Ramos (cell line): ENCODE measurements around the gene RAI1.

Experiments used
- in situ Hi-C: fragments of 300-500 bp; cut with MboI; formaldehyde crosslinking; loops from one replicate; pipeline ENCODE4 v1.14.3; 2022; ENCODE audit warnings: low sequenced_read_pairs; ENCODE audit not compliant: unreplicated experiment

The RAI1 gene

DNA sequence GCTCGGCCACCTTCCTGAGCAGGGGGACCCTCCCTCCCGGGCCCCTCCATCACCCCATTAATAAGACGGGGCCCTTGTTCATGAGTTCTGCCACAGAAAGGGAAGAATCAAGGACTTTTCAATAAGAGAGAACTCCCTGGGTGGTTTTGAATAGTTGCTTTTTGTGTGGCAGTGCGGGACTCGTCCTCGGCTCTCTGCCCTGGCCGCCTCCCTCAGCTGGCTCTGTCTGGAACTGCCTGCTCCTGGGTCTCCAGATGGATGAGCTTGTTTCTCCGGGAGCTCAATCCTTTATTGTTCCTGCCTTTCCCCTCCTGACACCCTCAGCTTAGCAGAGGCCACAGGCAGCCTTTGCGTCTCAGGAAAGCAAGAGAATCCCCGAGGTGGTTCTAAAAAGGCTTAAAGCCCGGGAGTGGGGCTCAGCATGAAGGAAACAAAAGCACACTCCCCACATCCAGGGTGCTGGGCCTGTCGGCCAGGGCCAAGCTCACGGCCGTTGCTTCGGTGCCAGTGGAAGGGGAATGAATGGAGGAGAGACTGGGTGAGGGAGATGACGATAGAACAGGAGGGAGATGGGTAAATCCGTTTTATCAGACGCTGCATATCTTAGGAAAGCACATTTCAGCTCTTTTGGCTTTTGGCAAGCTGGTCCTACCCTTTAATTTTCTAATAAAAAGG lies 60.2 kb downstream of the RAI1 start:
- in situ Hi-C loops, result no loop called here

DNA sequence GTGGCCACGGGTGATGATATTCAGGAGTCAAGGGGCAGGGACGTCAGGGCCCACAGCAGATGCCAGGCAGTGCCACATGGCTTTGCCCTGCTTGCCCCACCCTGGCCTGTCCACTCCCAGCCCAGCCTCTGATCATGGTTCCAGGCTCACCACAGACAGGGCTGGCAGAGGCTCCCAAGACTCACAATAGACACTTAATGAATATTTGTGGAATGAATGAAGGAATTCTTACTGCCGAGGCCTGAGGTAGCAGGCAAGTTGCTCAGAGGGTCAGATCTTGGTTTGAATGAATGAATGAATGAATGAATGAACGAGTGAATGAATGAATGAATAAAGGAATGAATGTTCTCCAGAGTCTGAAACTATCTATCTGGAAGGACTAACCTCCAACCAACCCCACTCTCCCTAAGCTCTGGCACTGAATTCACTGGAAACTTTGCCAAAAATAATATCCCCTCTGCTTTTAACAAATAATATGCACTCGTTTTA lies 60.9 kb downstream of the RAI1 start:
- in situ Hi-C loops, result no loop called here

DNA sequence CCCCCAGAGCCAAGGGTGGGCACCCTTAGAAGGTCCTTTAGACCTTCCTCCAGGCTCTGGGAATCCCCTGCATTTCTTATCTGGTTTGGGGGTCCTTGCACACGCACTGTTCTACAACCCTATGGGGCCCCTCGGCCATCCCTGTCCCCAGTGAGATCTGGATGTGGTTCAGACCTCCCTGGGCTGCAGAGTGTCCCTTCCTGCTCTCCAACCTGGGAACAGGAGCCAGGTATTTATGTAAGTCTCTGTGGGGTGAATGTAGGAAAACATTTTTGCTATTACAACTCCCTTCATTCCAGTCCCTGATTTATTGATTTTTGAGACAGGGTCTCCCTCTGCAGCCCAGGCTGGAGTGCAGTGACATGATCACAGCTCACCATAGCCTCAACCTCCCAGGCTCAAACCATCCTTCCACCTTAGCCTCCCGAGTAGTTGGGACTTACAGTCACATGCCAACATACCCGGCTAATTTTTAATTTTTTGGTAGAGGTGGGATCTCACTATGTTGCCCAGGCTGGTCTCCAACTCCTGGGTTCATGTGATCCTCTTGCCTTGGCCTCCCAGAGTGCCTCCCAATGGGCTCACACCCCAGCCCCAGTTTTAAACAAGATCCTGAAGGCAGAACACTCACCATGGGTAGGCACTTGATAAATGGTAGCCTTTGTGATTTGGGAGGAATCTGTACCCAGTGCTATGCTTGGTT lies 61.6 kb downstream of the RAI1 start:
- in situ Hi-C loops, result no loop called here

DNA sequence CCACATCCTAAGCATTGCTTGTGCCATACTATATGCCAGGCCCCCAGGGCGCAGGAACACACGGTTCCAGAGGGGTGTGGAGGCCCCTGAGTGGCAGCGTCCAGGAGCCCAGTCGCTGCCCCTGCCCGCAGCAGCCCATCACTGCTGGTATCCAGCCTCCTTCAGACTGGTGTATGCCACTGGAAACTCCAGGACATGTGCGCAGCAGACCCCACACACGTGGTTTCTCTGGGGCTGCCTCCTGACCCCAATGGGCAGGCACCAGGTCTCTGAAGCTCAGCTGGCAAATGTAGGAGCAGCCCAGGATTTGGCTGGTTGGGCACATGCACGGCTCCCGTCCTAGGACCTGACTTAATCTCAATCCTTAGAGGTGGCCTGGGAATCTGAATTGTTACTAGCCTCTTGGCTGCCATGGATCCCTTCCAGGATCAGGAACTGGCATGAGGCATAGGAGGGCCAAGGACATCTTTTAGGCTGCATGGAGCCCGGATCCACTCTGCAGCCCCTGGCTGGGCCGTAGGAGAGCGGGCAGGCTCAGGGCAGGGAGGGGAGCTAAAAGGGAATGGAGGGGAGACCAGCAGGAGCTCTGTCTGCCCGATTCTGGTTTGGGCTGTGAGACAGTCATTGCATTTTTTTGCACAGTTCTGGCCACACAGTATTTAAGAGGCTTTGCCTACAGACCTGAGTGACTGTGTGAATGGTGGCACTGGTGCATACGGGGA lies 62.3 kb downstream of the RAI1 start:
- in situ Hi-C loops, result no loop called here

DNA sequence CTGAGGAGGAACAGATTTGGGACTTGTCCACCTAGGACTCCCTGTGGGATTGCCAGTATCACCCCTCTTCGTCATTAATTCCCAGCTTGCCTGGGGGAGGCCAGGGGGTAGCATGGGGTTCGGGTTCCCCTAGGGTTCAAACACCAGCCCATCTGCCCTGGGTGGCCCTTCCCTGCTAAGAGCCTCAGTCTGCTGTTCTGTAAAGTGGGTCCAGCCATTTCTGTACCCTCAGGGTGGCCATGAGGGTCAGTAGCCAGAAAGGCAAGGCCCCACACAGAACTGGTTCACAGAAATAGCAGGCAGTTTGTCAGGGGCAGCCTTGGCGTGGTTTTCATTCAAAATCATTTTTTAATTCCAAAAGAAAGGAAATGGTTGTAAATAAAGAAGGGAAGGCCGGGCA lies 62.9 kb downstream of the RAI1 start:
- in situ Hi-C loops, result no loop called here

DNA sequence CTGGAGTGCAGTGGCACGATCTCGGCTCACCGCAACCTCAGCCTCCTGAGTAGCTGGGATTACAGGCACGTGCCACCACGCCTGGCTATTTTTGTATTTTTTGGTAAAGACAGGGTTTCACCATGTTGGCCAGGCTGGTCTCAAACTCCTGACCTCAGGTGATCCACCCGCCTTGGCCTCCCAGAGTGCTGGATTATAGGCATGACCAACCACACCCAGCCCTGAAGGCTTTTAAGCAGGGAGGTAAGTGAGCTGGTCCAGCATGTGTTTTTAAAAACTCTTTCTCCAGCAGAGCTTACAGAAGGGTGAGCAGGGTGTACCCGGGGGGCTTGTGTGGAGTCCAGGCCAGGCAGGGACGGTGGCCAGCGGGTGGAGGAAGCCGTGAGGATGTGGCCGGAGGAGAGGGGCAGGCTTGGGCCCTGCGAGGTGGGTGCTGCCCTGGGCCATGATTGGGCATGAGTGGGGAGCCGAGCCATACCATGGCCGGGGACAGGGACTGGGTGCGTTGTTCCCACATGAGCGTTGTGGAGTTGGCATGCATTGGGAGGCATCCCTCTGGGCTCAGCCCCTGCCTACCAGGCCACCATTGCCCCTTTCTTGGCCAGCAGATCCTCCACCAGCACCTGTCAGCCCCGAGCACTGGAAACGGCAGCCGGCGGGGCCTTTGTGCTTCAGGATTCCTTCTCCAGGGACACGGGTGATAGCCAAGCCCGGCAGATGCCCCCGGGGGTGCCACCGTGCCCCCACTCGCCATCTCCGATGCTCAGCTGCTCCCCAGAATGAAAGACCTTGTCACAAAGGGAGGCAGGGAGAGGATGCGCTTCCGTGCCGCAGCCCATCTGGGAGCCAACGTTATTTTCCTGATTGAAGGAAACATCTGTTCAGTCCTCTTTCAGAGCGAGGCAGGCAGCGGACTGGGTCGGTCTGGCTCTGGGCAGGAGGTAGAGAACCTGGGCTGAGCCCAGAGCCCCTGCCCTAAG lies 64.5 kb downstream of the RAI1 start:
- in situ Hi-C loops, result no loop called here

DNA sequence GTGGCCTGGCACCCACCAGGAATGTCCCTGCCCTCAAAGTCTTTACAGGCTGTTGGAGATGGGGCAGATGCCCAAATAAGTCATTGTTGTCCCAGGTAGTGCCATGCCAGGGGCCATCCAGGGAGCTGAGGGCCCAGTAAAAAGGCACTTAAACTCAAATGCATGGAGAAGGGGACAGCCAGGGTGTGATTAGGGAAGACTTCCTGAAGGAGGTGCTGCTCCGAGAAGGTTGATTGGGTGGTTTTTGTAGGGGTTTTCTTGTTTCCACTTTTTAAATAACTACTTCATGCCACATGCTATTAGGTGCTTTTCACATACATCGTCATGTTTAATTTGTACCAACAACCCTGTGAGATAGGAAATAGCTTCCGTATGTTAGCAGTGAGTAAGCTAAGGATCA lies 66.9 kb downstream of the RAI1 start:
- in situ Hi-C loops, result no loop called here

DNA sequence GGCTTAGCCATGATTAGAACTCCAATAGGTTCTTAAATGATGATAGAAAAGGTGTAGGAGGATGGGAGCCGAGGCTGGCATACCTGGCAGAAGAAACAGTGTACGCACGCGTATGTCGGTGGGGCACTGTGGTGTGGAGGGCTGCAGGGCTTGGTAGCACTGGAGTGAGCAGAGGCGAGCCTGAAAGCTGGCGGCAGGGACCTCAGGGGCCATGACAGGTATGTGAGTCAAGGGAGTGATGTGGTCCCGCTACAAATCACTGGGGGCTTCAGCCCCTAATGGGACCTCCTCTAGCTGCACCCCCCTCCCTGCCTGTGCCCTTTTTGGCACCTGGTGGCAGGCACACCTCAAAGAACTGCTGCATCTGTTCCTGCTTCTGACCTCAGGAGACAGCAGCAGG lies 67.3 kb downstream of the RAI1 start:
- in situ Hi-C loops, result no loop called here

DNA sequence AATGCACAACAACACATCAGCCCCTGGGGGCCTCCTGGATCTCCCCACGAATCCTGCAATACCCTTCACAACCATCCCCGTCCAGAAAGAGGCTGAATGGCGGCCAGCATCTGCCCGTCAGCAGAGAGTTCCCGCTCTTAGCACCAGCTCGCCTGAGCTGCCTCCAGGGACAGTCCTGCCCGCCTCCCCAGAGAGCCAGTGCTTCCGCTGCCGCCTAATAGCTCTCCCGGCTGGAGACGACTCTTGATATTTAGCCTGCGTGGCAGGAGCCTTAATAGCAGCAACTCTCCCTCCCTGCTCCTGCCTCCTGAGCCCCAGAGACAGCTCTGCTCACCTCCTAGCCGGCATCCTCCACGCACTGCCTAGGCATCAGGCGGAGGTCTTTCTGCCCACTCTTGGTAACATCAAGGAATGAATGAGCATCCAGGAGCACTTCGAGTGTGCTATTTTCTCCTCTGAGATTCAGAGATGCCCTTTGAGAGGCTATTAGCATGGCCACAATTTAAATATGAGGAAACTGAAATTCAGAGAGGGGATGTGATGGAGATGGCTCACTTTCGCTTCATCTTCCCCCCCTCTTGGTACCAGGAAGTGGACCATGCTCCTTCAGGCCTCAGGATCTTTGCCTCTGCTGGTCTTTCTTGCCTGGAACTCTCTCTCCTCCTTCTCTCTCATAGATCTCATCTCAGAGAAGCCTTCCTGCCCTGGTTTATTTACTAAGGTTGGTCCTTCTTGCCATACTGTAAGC lies 67.9 kb downstream of the RAI1 start:
- in situ Hi-C loops, result no loop called here

DNA sequence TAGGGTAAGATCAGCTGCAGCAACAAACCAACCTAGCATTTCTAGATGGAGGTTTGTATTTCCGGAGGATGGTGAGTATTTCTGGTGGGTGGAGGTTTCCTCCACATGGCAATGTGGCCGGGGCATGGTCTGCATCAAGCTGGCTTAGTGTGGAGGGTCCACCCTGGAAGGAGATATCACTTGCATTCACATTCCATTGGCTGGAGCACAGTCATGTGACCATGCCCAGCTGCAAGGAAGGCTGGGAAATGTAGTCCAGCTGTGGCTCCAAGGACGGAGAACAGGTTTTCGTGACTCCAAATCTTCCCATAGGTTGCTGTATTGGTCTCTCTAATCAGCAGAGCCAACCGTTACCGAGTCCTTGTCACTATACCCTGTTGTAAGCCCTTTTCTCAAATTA lies 68.7 kb downstream of the RAI1 start:
- in situ Hi-C loops, result no loop called here

DNA sequence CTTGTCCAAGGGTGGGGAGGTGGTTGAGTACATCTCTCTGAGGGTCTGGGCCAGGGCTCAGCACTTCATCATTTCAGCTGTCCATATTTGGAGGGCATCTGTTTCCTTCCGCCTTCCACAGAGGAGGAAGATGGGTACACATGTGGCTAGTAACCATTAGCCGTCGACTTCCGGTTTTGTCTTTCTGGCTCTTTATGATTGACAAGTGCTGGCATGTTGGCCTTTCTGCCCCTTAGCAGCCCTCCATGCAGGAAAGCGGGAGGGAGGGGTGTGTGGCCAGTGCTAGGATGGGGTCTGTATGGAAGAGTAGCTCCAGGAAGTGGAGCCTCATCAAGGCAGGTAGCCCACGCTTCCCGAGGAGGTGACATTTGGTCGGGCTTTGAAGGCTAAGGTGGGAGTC lies 69.6 kb downstream of the RAI1 start:
- in situ Hi-C loops, result no loop called here

DNA sequence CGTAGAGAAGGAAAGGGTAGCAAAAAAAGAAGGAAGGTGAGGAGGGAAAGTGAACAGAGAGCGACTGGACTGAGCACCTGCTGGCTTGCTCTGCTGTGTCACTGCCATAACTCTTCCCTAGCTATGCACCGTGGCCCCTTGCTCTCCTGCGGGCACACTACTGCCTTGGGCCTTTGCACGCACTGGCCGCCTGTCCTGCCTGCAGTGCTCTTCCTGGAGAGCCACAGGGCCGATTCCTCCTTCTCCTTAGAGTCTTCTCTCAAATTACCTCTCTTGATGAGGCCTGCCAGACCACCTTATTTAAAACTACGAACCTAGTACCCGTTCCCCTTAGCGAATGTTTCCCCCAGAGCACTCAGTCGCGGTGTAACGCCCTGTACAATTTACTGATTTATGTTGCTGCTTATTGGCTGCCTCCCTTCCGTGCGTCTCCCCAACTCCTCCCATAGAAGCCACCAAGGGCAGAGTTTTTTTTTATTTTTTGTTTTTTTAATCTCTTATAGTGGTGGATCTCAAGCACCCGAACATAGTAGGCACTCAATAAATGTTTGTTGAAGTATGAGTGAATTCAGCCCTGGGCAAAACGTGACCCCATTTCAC lies 70.3 kb downstream of the RAI1 start:
- in situ Hi-C loops, result no loop called here

DNA sequence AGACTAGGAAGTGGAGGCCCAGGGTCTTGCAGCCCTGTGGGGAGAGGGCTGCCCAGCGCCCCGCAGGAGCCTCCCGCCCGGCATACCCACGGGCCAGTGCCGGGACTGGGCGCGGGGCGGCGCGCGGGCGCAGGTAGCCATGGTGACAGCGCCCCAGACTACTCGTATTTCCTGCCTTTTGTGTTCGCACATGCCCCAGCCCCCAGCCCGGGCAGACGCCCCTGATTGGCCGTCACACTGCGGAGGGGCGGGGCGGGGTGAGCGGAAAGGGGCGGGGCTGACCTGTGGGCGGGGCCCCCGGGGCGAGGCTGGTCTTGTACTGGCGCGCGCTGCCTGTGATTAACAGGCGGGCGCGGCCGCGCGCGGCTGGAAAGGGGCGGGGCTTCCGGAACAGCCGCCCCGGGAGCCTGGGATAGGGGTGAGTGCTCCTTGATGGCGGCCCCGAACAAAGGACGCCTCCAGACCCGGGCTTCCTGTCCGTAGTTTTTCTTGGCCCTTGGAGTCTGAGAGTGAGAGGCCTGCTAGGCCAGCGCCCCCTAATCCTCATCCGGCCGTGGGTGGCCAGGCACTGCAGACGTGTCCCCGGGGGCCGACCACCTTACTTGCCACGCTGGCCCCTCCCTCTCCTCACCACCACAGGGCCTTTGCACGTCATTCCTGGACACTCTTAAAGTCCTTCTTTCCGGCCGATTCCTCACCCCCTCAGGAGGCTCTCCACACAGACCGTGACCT lies 71.0 kb downstream of the RAI1 start:
- in situ Hi-C loops, result no loop called here

DNA sequence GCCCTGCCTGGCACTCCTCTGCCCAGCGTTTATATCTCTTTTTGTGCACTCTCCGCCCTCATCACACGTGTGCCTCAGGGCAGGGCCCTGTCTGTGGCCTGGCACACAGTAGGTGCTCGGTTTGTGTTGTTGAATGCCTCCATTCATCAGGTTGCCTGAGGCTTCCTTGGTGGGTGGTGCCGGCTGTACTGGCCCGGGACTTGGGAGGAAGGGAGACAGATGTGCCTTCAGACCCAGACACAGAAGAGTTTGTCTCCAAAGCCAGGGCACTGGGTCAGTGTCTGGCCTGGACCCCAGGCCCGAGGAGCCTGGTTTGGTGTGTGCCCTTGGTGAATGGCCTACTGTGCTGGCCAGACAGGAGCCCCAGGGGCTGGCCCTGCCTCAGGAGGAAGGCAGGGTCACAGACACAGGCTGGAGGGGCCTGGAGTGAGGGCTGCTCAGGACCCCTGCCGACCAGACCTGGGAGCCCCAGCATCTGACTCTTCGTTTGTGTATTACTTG lies 71.6 kb downstream of the RAI1 start:
- in situ Hi-C loops, result no loop called here

DNA sequence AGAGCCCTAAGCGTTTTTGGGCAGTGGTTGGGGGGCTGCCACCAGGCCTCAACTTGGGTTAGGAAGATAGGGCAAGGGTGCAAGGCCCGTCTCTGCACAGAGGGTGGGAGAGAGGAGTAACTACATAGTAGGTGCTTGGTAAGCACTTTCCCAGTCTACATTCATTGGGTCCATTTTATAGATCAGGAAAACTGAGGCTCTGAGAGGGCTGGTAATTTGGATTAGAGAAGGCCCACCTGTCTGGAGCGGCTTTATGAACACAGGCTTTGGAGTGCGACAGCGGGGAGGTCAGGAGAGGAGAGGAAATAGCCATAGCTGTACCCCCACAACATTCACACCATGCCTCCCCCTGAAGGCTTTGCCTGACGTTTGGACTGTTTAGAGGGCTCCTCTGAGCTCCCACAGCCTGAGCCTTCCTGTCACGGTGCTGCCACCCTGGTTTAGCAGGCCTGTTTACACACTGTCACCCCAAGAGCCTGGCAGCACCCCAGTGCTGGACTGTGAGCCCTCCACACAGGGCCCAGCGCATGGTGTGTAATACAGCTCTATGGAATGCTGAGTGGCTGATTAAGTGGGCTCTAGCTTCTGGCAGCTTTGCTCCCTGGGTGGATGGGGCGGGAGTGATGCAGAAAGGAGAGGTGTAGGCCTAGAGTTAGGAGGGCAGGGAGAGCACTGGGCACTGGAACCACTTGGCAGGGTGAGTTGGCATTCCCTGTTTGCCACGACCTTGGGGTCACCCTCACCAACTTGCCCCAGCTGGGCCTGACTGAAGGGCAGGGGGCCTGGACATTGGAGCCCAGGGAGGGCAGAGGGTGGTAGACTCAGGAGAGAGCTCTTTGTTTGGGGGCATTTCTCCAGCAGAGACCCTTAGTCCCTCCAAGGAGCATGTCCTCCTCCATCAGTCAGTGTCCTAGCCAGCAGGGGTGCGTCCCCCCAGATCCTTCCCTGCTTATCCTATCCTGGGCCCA lies 73.7 kb downstream of the RAI1 start:
- in situ Hi-C loops, result no loop called here

DNA sequence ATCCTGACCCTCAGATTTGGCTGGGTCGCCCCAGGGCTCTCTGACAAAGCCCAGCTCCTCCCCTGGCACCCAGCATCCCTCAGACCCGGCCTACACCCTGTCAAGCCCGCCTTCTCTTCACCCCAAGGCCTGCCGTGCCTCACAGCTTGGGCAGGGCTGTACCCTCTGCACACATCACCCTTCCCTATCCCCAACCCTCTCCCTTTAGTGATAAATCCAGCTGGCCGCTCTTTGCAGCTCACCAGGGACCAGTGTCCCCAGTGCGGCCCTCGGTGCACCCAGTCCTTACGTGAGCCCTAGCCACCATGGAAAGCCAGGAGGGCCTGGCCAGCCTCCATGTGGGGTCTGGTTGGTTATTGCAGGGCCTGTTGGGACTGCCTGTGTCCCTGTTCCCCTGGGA lies 74.5 kb downstream of the RAI1 start:
- in situ Hi-C loops, result no loop called here

DNA sequence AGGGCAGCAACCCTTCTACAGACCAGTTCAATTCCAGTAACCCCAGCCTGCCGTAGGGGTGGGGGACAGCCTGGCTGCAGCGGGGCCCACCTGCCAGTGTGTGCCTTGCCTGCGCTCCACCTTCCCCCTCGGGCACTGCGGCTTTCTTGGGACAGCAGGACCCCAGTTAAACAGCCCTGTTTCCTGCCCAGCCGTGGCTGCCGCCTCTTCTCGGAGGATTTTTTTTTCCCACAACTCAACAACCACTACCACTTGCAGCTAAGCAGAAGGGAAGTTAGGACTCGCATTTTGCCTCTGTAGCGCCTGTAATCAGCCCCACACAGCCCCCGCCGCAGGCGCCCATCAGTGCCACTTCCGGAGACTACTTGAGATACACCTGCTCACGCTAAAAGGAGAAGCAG lies 76.1 kb downstream of the RAI1 start:
- in situ Hi-C loops, result no loop called here
